Upper lobe of left lung (tissue), 6 donors: Measurements from ENCODE around the gene KAT6B. TPM values are rescaled to one million over a fixed set of nuclear protein-coding genes. Genes with fewer than 3 reads are reported as not detected.

ENCODE experiments used
- ATAC-seq, 2 donors: fragments of 200-7000 bp; cut with Tn5 transposase; one replicate each; pipeline ENCODE4 v1.9.1; 2022; ENCODE audit warnings: mild to moderate bottlenecking in 2 of 2, moderate library complexity in 2 of 2; ENCODE audit not compliant: low FRiP score in 2 of 2
- DNase-seq, 2 donors: peaks; one replicate each; pipeline ENCODE4 v3.0.0-alpha.2; 2019 to 2020
- H3K27ac ChIP-seq, 4 donors: fragments of 200-600 bp; sonication (generic); one replicate each; pipeline ENCODE4 v1.5.1; 2016 to 2019
- H3K27me3 ChIP-seq, 4 donors: fragments of 200-600 bp; sonication (generic); one replicate each; pipeline ENCODE4 v1.5.1; 2017 to 2019
- H3K36me3 ChIP-seq, 4 donors: fragments of 200-600 bp; sonication (generic); one replicate each; pipeline ENCODE4 v1.5.1; 2016 to 2019
- H3K4me1 ChIP-seq, 4 donors: fragments of 200-600 bp; sonication (generic); one replicate each; pipeline ENCODE4 v1.5.1; 2018 to 2019
- H3K4me3 ChIP-seq, 4 donors: fragments of 200-600 bp; sonication (generic); one replicate each; pipeline ENCODE4 v1.5.1; 2017 to 2019; ENCODE audit warnings: mild to moderate bottlenecking in 2 of 4, moderate library complexity in 1 of 4
- H3K9me3 ChIP-seq, 4 donors: fragments of 200-600 bp; sonication (generic); one replicate each; pipeline ENCODE4 v1.5.1; 2018 to 2019
- EP300 ChIP-seq, 4 donors: sonication (generic); formaldehyde crosslinking; IDR thresholded peaks; one replicate each; pipeline ENCODE4 v1.5.1; 2017; ENCODE audit warnings: antibody characterized with exemption in 4 of 4, control low read depth in 2 of 4
- POLR2A ChIP-seq, 4 donors: fragments of 450-650 bp; IDR thresholded peaks; one replicate each; pipeline ENCODE4 v1.5.1; 2016 to 2017; ENCODE audit warnings: antibody characterized with exemption in 4 of 4, mild to moderate bottlenecking in 2 of 4
- POLR2AphosphoS5 ChIP-seq, 2 donors: sonication (generic); formaldehyde crosslinking; IDR thresholded peaks; one replicate each; pipeline ENCODE4 v1.5.1; 2017; ENCODE audit warnings: antibody characterized with exemption in 2 of 2
- WGBS, 2 donors: methylation state at CpG; one replicate each; pipeline ENCODE4 v1.1.5; 2017 to 2018; 5-methylcytosine and 5-hydroxymethylcytosine counted together
- total RNA-seq, 6 donors: library from RNA; depleted of rRNA in 4 of 6; stranded (reverse); fragments of >200 nt in 4 of 6; gene quantifications; one replicate each; pipeline versions ENCODE4 v1.1.0 to v1.2.1, GENCODE V29; 2016 to 2021
- TF ChIP-seq, protein P1 (sequence below), 6 experiments: fragments of 450-650 bp in 4 of 6; fragments of 200-600 bp in 2 of 6; sonication (generic) in 2 of 6; IDR thresholded peaks; one replicate each; pipeline ENCODE4 v1.5.1; 2016 to 2019; ENCODE audit warnings: antibody characterized with exemption in 6 of 6
- donor health status: DM: no; HTN: no; CAD: no; lungs with moderate emphysema.
- donor health status: DM: no; HTN: yes; CAD: no; lungs with severe emphysema.

The KAT6B gene
- total RNA-seq, 6 donors from 2014 or later = 35.2 to 78.4 (median 38.0) TPM

DNA sequence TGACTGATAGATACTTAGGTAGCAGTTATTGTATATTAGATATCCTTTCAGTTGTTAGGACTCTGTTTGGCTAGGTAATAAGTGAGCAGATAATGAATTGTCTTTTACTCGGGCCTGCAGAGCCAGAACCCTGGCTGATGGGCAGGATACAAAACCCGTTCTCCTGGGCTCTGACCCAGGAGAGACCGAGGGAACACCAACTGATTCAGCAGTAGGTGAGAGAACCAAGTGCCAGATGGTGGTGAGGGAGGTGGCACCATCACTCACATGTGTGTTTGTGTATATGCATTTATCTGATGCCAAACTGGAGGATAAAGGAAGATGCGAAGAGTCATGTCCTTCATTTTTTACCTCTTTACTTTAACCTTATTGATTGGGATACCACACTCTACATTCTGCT is 169.4 kb downstream of the KAT6B start:
- Histone ChIP-seq H3K27ac (no peak overlapping the region), H3K27me3 (no peaks in the 10 kb centered on the region), H3K36me3 (peaks cover 0 to 10% (median 3%) of the 10 kb centered on the region in 4 donors), H3K4me1 (peaks cover 0 to 7% (median 2%) of the 10 kb centered on the region in 4 donors), H3K4me3 (no peak overlapping the region), H3K9me3 (no peaks in the 10 kb centered on the region)
- TF ChIP-seq, protein P1, sequence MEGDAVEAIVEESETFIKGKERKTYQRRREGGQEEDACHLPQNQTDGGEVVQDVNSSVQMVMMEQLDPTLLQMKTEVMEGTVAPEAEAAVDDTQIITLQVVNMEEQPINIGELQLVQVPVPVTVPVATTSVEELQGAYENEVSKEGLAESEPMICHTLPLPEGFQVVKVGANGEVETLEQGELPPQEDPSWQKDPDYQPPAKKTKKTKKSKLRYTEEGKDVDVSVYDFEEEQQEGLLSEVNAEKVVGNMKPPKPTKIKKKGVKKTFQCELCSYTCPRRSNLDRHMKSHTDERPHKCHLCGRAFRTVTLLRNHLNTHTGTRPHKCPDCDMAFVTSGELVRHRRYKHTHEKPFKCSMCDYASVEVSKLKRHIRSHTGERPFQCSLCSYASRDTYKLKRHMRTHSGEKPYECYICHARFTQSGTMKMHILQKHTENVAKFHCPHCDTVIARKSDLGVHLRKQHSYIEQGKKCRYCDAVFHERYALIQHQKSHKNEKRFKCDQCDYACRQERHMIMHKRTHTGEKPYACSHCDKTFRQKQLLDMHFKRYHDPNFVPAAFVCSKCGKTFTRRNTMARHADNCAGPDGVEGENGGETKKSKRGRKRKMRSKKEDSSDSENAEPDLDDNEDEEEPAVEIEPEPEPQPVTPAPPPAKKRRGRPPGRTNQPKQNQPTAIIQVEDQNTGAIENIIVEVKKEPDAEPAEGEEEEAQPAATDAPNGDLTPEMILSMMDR (IDR thresholded peaks at IDR 0.05) = no peak
- TF ChIP-seq POLR2A (IDR thresholded peaks at IDR 0.05) (no peak), EP300 (IDR thresholded peaks at IDR 0.05) (no peak), POLR2AphosphoS5 (IDR thresholded peaks at IDR 0.05) (no peak)
- ATAC-seq (no peak), DNase-seq (no peak)
- 89 to 90% methylated on average over 4 of the region's 4 CpGs for WGBS, 2 donors

DNA sequence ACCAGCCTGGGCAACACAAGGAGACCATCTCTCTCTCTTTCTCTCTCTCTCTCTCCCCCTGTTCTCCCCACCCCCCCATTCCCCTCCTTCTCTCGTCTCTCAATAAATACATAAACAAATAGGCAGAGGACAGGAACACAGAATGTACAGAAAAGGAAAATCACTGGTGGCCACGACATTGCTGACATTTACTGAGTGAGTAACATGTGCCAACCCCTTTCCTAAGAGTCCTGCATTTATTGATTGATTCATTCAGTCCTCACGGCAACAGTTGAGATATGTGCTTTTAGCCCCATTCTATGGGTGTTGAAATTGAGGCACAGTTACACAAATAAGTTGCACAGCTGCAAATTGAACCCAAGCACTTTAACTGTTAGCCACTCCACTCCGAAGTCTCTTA is 170.8 kb downstream of the KAT6B start:
- WGBS, 2 donors = 82 to 85% methylated on average over 4 of the region's 4 CpGs
- ATAC-seq (no peak), DNase-seq (no peak)
- no peak for TF ChIP-seq POLR2AphosphoS5 (IDR thresholded peaks at IDR 0.05)
- TF ChIP-seq EP300 (IDR thresholded peaks at IDR 0.05) = no peak
- no peak for TF ChIP-seq POLR2A (IDR thresholded peaks at IDR 0.05)
- TF ChIP-seq, protein P1 (IDR thresholded peaks at IDR 0.05) = no peak
- peaks cover 0 to 10% (median 3%) of the 10 kb centered on the region in 4 donors for H3K36me3 ChIP-seq
- no peaks in the 10 kb centered on the region for H3K27me3 ChIP-seq
- no peak overlapping the region for H3K4me3 ChIP-seq
- H3K4me1 ChIP-seq = peaks cover 0 to 7% (median 2%) of the 10 kb centered on the region in 4 donors
- H3K27ac ChIP-seq = no peak overlapping the region
- no peaks in the 10 kb centered on the region for H3K9me3 ChIP-seq

GRCh38 chr10:75000748-75001321 is 174.4 kb downstream of the KAT6B start:
- ATAC-seq = no peak
- WGBS, 2 donors = 75 to 84% methylated on average over 10 of the region's 10 CpGs
- peaks cover 0 to 5% (median 1%) of the 10 kb centered on the region in 4 donors for H3K36me3 ChIP-seq
- H3K4me1 ChIP-seq = no peaks in the 10 kb centered on the region
- no peak overlapping the region for H3K4me3 ChIP-seq
- no peak overlapping the region for H3K27ac ChIP-seq
- H3K27me3 ChIP-seq = no peaks in the 10 kb centered on the region
- DNase-seq = no peak
- TF ChIP-seq POLR2AphosphoS5 (IDR thresholded peaks at IDR 0.05) = no peak
- TF ChIP-seq EP300 (IDR thresholded peaks at IDR 0.05) = no peak
- TF ChIP-seq, protein P1 (IDR thresholded peaks at IDR 0.05) = no peak
- TF ChIP-seq POLR2A (IDR thresholded peaks at IDR 0.05) = no peak
- no peaks in the 10 kb centered on the region for H3K9me3 ChIP-seq

GRCh38 chr10:75001715-75002350 is 175.4 kb downstream of the KAT6B start:
- TF ChIP-seq, protein P1 (IDR thresholded peaks at IDR 0.05) = no peak
- TF ChIP-seq EP300 (IDR thresholded peaks at IDR 0.05) (no peak), POLR2AphosphoS5 (IDR thresholded peaks at IDR 0.05) (no peak), POLR2A (IDR thresholded peaks at IDR 0.05) (no peak)
- peaks cover 0 to 3% (median 0%) of the 10 kb centered on the region in 4 donors for H3K36me3 ChIP-seq
- H3K4me1 ChIP-seq = no peaks in the 10 kb centered on the region
- 80 to 93% methylated on average over 4 to 5 of the region's 5 CpGs for WGBS, 2 donors
- no peak for DNase-seq
- H3K27me3 ChIP-seq = no peaks in the 10 kb centered on the region
- ATAC-seq = no peak
- no peaks in the 10 kb centered on the region for H3K9me3 ChIP-seq
- no peak overlapping the region for H3K27ac ChIP-seq
- no peak overlapping the region for H3K4me3 ChIP-seq

- H3K4me3 ChIP-seq = no peak overlapping the region
- 94 to 95% methylated on average over 3 of the region's 3 CpGs for WGBS, 2 donors
- ATAC-seq (no peak), DNase-seq (no peak)
- TF ChIP-seq POLR2A (IDR thresholded peaks at IDR 0.05) (no peak), POLR2AphosphoS5 (IDR thresholded peaks at IDR 0.05) (no peak), EP300 (IDR thresholded peaks at IDR 0.05) (no peak)
- TF ChIP-seq, protein P1 (IDR thresholded peaks at IDR 0.05) = no peak
- no peak overlapping the region for H3K27ac ChIP-seq
- H3K9me3 ChIP-seq = no peaks in the 10 kb centered on the region
- H3K27me3 ChIP-seq = no peaks in the 10 kb centered on the region
- H3K36me3 ChIP-seq = no peaks in the 10 kb centered on the region
- H3K4me1 ChIP-seq = no peaks in the 10 kb centered on the region
Measured at GRCh38 chr10:75002351-75002725, 175.9 kb downstream of the KAT6B start.
